ENCODE data around the gene DENND2C. TPM values are rescaled to one million over a fixed set of nuclear protein-coding genes. Genes with fewer than 3 reads are reported as not detected.

Gene DENND2C
- total RNA-seq, 1 donor from 2014 or later = 0.84 TPM

DNA sequence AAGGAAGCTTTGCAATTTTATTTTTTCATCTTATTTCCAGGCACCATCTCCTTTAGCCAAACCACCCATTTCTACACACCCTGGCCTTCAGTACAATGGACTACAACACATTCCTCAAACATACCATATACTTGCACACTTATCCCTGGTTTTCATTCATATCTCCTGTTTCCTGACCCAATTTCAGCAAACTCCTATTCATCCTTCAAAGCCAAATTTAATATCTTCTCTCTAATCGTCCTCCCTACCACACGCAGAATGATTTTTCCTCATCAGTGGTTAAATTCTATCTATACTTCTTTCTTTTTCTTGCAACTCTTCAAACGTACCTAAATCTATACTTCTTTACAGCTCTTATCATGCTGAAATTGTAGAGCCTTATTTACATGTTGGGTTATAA, 2.9 kb downstream of the DENND2C start:
- no peak for DNase-seq (ENCODE audit: low read depth)
- Histone ChIP-seq H3K4me3 (ENCODE audit: low read depth, low read length) (no peak overlapping the region), H3K27me3 (ENCODE audit: control insufficient read depth, insufficient read depth, low read length) (no peaks in the 10 kb centered on the region), H3K36me3 (ENCODE audit: control insufficient read depth, insufficient read depth, low read length) (no peaks in the 10 kb centered on the region)
- TF ChIP-seq, protein P1, sequence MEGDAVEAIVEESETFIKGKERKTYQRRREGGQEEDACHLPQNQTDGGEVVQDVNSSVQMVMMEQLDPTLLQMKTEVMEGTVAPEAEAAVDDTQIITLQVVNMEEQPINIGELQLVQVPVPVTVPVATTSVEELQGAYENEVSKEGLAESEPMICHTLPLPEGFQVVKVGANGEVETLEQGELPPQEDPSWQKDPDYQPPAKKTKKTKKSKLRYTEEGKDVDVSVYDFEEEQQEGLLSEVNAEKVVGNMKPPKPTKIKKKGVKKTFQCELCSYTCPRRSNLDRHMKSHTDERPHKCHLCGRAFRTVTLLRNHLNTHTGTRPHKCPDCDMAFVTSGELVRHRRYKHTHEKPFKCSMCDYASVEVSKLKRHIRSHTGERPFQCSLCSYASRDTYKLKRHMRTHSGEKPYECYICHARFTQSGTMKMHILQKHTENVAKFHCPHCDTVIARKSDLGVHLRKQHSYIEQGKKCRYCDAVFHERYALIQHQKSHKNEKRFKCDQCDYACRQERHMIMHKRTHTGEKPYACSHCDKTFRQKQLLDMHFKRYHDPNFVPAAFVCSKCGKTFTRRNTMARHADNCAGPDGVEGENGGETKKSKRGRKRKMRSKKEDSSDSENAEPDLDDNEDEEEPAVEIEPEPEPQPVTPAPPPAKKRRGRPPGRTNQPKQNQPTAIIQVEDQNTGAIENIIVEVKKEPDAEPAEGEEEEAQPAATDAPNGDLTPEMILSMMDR (IDR thresholded peaks at IDR 0.05; ENCODE audit: insufficient read depth, low read length, poor library complexity, severe bottlenecking) = no peak

- H3K4me3 ChIP-seq (ENCODE audit: low read depth, low read length) = no peak overlapping the region
- TF ChIP-seq, protein P1 (IDR thresholded peaks at IDR 0.05; ENCODE audit: insufficient read depth, low read length, poor library complexity, severe bottlenecking) = no peak
- DNase-seq (ENCODE audit: low read depth) = no peak
- no peaks in the 10 kb centered on the region for H3K36me3 ChIP-seq (ENCODE audit: control insufficient read depth, insufficient read depth, low read length)
- no peaks in the 10 kb centered on the region for H3K27me3 ChIP-seq (ENCODE audit: control insufficient read depth, insufficient read depth, low read length)
Observed at GRCh38 chr1:114660238-114660637, 9.6 kb downstream of the DENND2C start.

DNA sequence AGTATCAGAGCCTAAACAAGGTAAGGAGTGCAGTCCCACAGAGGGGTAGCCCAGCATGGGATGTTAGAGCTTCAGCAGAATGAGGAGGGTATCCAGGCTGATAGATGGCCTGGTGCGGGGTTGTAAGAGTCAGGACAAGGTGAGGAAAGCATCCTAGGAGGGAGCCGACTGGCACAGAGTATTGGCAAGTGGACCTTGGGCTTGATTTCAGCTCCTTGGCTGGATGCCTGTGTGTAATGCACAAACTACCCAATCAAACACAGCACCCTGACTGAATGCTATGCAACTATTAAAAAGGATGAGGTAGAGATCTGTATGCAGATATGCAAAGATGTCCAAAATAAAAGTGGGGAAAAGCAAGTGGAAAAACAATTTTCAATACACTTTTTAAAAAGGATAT, 18.0 kb downstream of the DENND2C start:
- no peak overlapping the region for H3K4me3 ChIP-seq (ENCODE audit: low read depth, low read length)
- no peaks in the 10 kb centered on the region for H3K27me3 ChIP-seq (ENCODE audit: control insufficient read depth, insufficient read depth, low read length)
- TF ChIP-seq, protein P1 (IDR thresholded peaks at IDR 0.05; ENCODE audit: insufficient read depth, low read length, poor library complexity, severe bottlenecking) = no peak
- H3K36me3 ChIP-seq (ENCODE audit: control insufficient read depth, insufficient read depth, low read length) = no peaks in the 10 kb centered on the region
- no peak for DNase-seq (ENCODE audit: low read depth)

DNA sequence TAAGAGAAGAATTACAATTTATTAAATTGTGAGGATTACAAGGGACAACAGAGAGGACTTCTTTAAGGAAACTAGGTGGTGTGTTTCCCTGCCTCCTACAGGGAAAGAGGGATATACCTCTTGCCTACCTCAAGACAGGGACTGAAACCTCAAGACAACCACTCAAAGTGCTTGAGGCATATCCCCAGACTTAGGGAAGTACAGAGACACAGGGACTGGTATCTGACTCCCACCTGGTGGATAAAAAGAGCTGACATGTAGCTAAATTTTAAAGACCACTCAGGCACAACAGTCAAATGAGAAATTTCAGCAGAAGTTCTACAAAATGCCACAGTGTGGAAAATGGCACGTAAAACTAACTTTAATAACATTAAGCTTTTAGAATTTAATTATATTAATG, 21.3 kb downstream of the DENND2C start:
- Histone ChIP-seq H3K36me3 (ENCODE audit: control insufficient read depth, insufficient read depth, low read length) (no peaks in the 10 kb centered on the region), H3K27me3 (ENCODE audit: control insufficient read depth, insufficient read depth, low read length) (no peaks in the 10 kb centered on the region), H3K4me3 (ENCODE audit: low read depth, low read length) (no peak overlapping the region)
- no peak for DNase-seq (ENCODE audit: low read depth)
- TF ChIP-seq, protein P1 (IDR thresholded peaks at IDR 0.05; ENCODE audit: insufficient read depth, low read length, poor library complexity, severe bottlenecking) = no peak

GRCh38 chr1:114641377-114641776, 28.5 kb downstream of the DENND2C start:
- Histone ChIP-seq H3K4me3 (ENCODE audit: low read depth, low read length) (no peak overlapping the region), H3K36me3 (ENCODE audit: control insufficient read depth, insufficient read depth, low read length) (no peaks in the 10 kb centered on the region), H3K27me3 (ENCODE audit: control insufficient read depth, insufficient read depth, low read length) (no peaks in the 10 kb centered on the region)
- TF ChIP-seq, protein P1 (IDR thresholded peaks at IDR 0.05; ENCODE audit: insufficient read depth, low read length, poor library complexity, severe bottlenecking) = no peak
- DNase-seq (ENCODE audit: low read depth) = no peak

DNA sequence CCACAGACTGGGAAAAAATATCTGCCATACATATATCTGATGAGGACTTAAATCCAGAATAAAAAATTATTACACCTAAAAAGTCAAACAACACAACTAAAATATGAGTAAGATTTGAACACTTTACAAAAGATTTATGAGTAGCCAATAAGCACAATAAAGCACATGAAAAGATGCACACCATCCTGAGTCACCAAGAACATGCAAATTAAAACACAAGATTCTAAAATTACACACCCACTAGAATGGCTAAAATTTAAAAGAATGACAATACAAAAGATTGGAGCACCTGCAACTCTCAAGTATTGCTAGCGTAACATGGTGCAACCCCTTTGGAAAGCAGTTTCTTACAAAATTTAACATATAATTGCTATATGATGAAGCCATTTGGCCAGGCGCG, 30.9 kb downstream of the DENND2C start:
- Histone ChIP-seq H3K27me3 (ENCODE audit: control insufficient read depth, insufficient read depth, low read length) (no peaks in the 10 kb centered on the region), H3K4me3 (ENCODE audit: low read depth, low read length) (no peak overlapping the region), H3K36me3 (ENCODE audit: control insufficient read depth, insufficient read depth, low read length) (no peaks in the 10 kb centered on the region)
- TF ChIP-seq, protein P1 (IDR thresholded peaks at IDR 0.05; ENCODE audit: insufficient read depth, low read length, poor library complexity, severe bottlenecking) = no peak
- no peak for DNase-seq (ENCODE audit: low read depth)

Measured in kidney epithelial cell (primary cell).